Common myeloid progenitor, CD34-positive (primary cell): Measurements from ENCODE around the gene RDX.
"Not testable (repeated sequence)": the region's sequence is repeated elsewhere in the genome, so short reads cannot be mapped to it uniquely, and the experiment has no call there.

Source experiments
- CTCF ChIA-PET: fragments of 350-600 bp; sonication (Branson Sonifier 250); formaldehyde crosslinking; loops from one replicate; lab custom pipeline; 2021; ENCODE audit warnings: antibody characterized with exemption; lab: Charles Lee
- POLR2A ChIA-PET: fragments of 350-600 bp; sonication (Branson Sonifier 250); formaldehyde crosslinking; loops from one replicate; lab custom pipeline; 2021; ENCODE audit warnings: antibody characterized with exemption; lab: Charles Lee
- DNase-seq, 3 donors: peaks; one replicate each; pipeline versions ENCODE4 v3.0.0 to v3.0.0-alpha.2; 2013
- H3K27ac ChIP-seq, 2 experiments: 1 replicate in 1 of 2; 2 replicates in 1 of 2; pipeline ENCODE4 v1.7.0; 2013; ENCODE audit warnings: inconsistent platforms in 2 of 2, low read length in 2 of 2, mild to moderate bottlenecking in 2 of 2, low read depth in 1 of 2, moderate library complexity in 1 of 2; ENCODE audit not compliant: severe bottlenecking in 2 of 2, insufficient read depth in 1 of 2, poor library complexity in 1 of 2
- H3K27me3 ChIP-seq, 5 experiments: replicated peaks in 2 of 5; 1 replicate in 3 of 5; 2 replicates in 2 of 5; pipeline versions ENCODE4 v1.6.1 to v1.7.0; 2013; ENCODE audit warnings: low read length in 4 of 5, mild to moderate bottlenecking in 2 of 5, moderate library complexity in 2 of 5, inconsistent platforms in 1 of 5; ENCODE audit not compliant: insufficient read depth in 5 of 5, control insufficient read depth in 4 of 5
- H3K36me3 ChIP-seq, 4 experiments: 1 replicate in 2 of 4; 2 replicates in 2 of 4; pipeline versions ENCODE4 v1.6.1 to v1.7.0; 2013; ENCODE audit warnings: low read length in 3 of 4, control low read depth in 1 of 4, mild to moderate bottlenecking in 1 of 4; ENCODE audit not compliant: control insufficient read depth in 4 of 4, insufficient read depth in 4 of 4
- H3K4me1 ChIP-seq, 4 experiments: 1 replicate in 3 of 4; 2 replicates in 1 of 4; pipeline versions ENCODE4 v1.6.1 to v1.7.1; 2013; ENCODE audit warnings: low read length in 3 of 4, mild to moderate bottlenecking in 3 of 4, control low read depth in 1 of 4, inconsistent platforms in 1 of 4, moderate library complexity in 1 of 4; ENCODE audit not compliant: control insufficient read depth in 4 of 4, insufficient read depth in 4 of 4; ENCODE audit errors: control extremely low read depth in 1 of 4
- H3K4me3 ChIP-seq, 7 experiments: 1 replicate in 4 of 7; 2 replicates in 3 of 7; pipeline versions ENCODE4 v1.5.1 to v1.7.0; 2013; ENCODE audit warnings: mild to moderate bottlenecking in 7 of 7, low read length in 6 of 7, moderate library complexity in 6 of 7, inconsistent platforms in 2 of 7, low read depth in 2 of 7, control low read depth in 1 of 7; ENCODE audit not compliant: insufficient read depth in 4 of 7, control insufficient read depth in 1 of 7; ENCODE audit errors: extremely low read depth in 1 of 7
- H3K9me3 ChIP-seq, 5 experiments: 1 replicate in 4 of 5; 2 replicates in 1 of 5; pipeline versions ENCODE4 v1.6.1 to v1.7.1; 2013; ENCODE audit warnings: low read length in 4 of 5, mild to moderate bottlenecking in 2 of 5, inconsistent platforms in 1 of 5, low read depth in 1 of 5, moderate library complexity in 1 of 5; ENCODE audit not compliant: control insufficient read depth in 4 of 5, insufficient read depth in 2 of 5; ENCODE audit errors: control extremely low read depth in 1 of 5
- WGBS: methylation state at CpG from one replicate; pipeline ENCODE4 v1.1.5; 2013; ENCODE audit not compliant: insufficient coverage; 5-methylcytosine and 5-hydroxymethylcytosine counted together

The RDX gene

GRCh38 chr11:110306019-110306388 lies 9.6 kb upstream of the RDX start:
- H3K9me3 ChIP-seq, DNase-seq, H3K4me1 ChIP-seq, POLR2A ChIA-PET, H3K27me3 ChIP-seq, H3K27ac ChIP-seq, H3K4me3 ChIP-seq, H3K36me3 ChIP-seq: not testable (repeated sequence)
- CTCF ChIA-PET: interaction anchor here (1.8 kb wide), 1 partner anchor 13 kb away, joined by 6 read pairs; no protein-coding TSS in a partner anchor
- 100% methylated on average over 1 of the region's 4 CpGs for WGBS

- H3K4me3 ChIP-seq: no peak overlapping the region
- no peaks in the 10 kb centered on the region for H3K9me3 ChIP-seq
- no peaks in the 10 kb centered on the region for H3K4me1 ChIP-seq
- CTCF ChIA-PET: interaction anchor here (1.8 kb wide), 1 partner anchor 13 kb away, joined by 6 read pairs; no protein-coding TSS in a partner anchor
- H3K27me3 ChIP-seq: no peaks in the 10 kb centered on the region
- POLR2A ChIA-PET: no interaction called here
- H3K36me3 ChIP-seq: no peaks in the 10 kb centered on the region
- DNase-seq: no peak
- no peak overlapping the region for H3K27ac ChIP-seq
These were observed 9.0 kb upstream of the RDX start for GRCh38 chr11:110305169-110306018.

DNA sequence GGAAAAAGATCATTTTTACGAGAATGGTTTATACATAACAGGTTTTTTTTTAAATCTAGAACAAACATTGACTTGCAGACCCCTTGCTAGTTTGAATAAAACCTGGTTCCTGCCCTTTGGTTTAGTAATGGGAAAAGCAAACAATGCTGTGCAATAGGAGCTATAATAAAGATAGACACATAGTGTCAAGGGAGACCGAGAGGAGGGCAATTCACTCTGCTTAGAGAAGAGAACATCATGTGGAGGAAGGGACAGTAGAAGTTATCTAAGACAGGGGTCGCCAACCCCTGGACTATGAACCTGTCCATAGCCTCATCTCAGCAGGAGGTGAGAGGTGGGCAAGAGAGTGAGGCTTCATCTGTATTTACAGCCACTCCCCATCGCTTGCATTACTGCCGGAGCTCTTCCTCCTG lies 7.0 kb upstream of the RDX start:
- POLR2A ChIA-PET: no interaction called here
- CTCF ChIA-PET: interaction anchor here (1.7 kb wide), 1 partner anchor 15 kb away, joined by 5 read pairs; no protein-coding TSS in a partner anchor
- 97% methylated on average over 4 of the region's 5 CpGs for WGBS

DNA sequence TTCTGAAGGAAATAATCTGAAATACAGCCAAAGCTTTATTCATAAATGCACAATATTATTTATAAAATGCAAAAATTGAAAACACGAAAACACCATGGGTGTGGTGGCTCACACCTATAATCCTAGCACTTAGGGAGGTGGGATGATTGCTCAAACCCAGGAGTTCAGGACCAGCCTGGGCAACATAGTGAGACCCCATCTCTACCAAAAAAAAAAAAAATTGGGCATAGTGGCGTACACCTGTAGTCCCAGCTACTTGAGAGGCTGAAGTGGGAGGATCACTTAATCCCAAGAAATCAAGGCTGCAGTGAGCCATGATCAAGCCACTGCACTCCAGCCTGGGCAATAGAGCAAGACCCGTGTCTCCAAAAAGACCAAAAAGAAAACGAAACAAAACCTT lies 5.2 kb upstream of the RDX start:
- H3K27me3 ChIP-seq: no peaks in the 10 kb centered on the region
- WGBS: 100% methylated on average over 3 of the region's 4 CpGs
- H3K36me3 ChIP-seq: no peaks in the 10 kb centered on the region
- POLR2A ChIA-PET: no interaction called here
- H3K4me1 ChIP-seq: peaks cover 0 to 16% (median 6%) of the 10 kb centered on the region in 4 experiments
- no peak overlapping the region for H3K27ac ChIP-seq
- no peak for DNase-seq
- no peak overlapping the region for H3K4me3 ChIP-seq
- no peaks in the 10 kb centered on the region for H3K9me3 ChIP-seq
- CTCF ChIA-PET: no interaction called here

More for the DNA sequence above, 7.0 kb upstream of the RDX start:
- H3K9me3 ChIP-seq: no peaks in the 10 kb centered on the region
- H3K27me3 ChIP-seq: no peaks in the 10 kb centered on the region
- H3K36me3 ChIP-seq: no peaks in the 10 kb centered on the region
- no peak overlapping the region for H3K4me3 ChIP-seq
- no peaks in the 10 kb centered on the region for H3K4me1 ChIP-seq
- H3K27ac ChIP-seq: no peak overlapping the region
- DNase-seq: no peak

- Histone ChIP-seq H3K9me3 (no peaks in the 10 kb centered on the region), H3K4me3 (no peak overlapping the region), H3K4me1 (peaks cover 0 to 16% (median 6%) of the 10 kb centered on the region in 4 experiments), H3K27me3 (no peaks in the 10 kb centered on the region), H3K36me3 (no peaks in the 10 kb centered on the region), H3K27ac (no peak overlapping the region)
- ChIA-PET POLR2A (no interaction called here), CTCF (no interaction called here)
- DNase-seq: no peak
- 100% methylated on average over 11 of the region's 27 CpGs for WGBS
These were observed 4.6 kb upstream of the RDX start for GRCh38 chr11:110301032-110301431.

DNA sequence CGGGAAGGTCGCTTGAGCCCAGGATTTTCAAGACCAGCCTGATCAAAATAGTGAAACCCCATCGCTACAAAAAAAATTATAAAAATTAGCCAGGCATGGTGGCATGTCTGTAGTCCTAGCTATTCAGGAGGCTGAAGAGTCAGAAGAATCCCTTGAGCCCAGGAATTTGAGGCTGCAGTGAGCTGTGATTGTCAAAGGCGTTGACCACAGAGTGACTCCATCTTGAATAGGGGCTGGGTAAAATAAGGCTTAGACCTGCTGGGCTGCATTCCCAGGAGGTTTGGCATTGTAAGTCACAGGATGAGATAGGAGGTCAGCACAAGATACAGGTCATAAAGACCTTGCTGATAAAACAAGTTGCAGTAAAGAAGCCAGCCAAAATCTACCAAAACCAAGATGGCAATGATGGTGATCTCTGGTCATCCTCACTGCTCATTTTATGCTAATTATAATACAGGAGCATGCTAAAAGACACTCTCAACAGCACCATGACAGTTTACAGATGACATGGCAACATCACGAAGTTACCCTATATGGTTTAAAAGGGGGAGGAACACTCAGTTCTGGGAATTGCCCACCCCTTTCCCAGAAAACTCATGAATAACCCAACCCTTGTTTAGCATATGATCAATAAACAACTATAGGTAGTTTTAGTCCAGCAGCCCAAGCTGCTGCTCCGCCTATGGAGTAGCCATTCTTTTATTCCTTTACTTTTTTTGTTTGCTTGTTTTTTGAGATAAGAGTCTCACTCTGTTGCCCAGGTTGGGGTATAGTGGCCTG lies 2.8 kb upstream of the RDX start:
- WGBS: 95% methylated on average over 4 of the region's 6 CpGs
- peaks cover 3 to 27% (median 17%) of the 10 kb centered on the region in 4 experiments for H3K4me1 ChIP-seq
- no peaks in the 10 kb centered on the region for H3K9me3 ChIP-seq
- no peaks in the 10 kb centered on the region for H3K36me3 ChIP-seq
- H3K27ac ChIP-seq: no peak overlapping the region
- CTCF ChIA-PET: interaction anchor here (1.3 kb wide), 1 partner anchor 12 kb away, joined by 4 read pairs; no protein-coding TSS in a partner anchor
- no peak for DNase-seq
- POLR2A ChIA-PET: no interaction called here
- H3K4me3 ChIP-seq: no peak overlapping the region
- no peaks in the 10 kb centered on the region for H3K27me3 ChIP-seq
